Inferior parietal cortex (tissue), 1 donor: ENCODE data around the gene NMBR.
A peak's percentile ranks its signal among the peaks of the same experiment; 100 is the strongest.
"Not testable (repeated sequence)": the region's sequence is repeated elsewhere in the genome, so short reads cannot be mapped to it uniquely, and the experiment has no call there.

ENCODE experiments used
- DNase-seq: peaks from one replicate; pipeline ENCODE4 v3.0.0-alpha.2; 2016; ENCODE audit errors: extremely low spot score

NMBR gene

DNA sequence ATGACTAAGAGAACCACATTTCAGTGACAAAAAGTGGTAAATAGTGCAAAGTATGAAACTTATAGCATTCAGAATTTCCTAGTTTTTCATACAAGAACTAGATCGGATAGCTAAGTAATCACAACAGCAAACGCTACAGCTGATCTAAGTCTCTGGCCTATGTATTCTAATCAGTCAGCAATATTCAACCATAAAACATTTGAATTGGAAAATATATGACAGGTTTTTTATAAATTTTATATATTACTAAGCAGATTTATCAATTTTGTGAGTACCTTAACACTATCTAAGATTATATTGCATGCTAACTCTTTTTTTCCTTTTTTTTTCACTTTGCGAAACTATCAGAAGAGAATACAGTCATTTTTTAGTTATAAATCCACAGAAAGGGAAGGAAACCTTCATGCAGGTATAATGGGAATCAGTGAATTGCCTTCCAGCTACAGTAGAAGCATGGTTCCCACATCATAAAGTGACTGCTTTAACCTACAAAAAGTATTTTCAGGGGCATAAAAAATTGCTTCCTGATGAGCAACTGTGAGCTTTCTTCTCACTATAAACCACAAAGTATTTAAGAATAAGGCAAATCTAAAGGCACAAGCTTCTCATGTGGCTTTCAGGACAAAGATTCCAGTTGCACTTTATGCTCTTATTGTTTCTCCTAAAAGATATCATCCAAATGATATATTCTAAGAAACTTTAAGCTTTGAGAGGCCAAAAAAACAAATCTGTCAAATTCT, 88.2 kb downstream of the NMBR start:
- DNase-seq, result no peak

DNA sequence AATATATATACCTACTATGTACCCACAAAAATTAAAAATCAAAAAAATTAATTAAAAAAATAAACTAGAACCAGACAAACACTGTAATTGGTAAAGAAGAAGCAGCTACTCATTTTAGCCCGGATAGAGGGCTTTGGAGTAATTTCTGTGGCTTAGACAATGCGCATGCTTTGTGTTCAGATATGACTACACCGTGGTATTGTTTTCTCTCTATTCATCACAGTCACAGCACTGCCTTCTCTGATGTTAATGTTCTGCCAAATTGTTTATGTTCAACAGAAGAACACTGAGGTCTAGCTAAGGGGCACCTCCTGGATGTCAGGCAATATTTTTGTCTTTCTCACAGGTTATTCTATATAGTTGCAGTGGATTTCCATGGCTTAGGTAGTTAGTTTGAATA, 91.7 kb downstream of the NMBR start:
- DNase-seq, result no peak

DNA sequence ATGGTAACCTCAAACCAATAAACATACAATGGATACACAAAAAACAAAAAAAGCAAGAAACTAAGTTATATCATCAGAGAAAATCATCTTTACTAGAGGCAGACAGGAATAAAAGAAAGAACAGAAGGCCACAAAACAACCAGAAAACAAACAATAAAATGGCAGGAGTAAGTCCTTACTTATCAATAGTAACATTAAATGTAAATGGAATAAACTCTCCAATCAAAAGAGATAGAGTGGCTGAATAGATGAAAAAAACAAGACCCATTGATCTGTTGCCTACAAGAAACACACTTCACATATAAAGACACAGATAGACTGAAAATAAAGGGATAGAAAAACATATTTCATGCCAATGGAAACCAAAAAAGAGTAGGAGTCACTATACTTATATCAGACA, 95.5 kb downstream of the NMBR start:
- no peak for DNase-seq

DNA sequence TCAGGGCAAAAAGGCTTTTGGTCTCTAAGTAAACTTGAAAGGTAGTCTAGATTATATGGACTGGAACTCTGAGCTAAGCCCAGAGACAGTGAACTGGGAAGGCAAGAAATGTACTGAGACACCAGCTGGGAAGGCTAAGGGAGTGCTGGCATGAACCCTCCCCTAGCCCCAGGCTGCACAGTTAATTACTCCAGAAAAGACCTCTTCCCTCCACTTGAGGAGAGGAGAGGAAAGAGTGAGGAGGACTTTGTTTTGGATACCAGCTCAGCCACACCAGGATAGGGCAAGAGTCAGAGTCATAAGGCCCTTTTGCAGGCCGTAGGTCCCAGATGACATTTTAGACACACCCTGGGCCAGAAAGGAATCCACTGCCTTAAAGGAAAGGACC, 98.3 kb downstream of the NMBR start:
- DNase-seq, result no peak

DNA sequence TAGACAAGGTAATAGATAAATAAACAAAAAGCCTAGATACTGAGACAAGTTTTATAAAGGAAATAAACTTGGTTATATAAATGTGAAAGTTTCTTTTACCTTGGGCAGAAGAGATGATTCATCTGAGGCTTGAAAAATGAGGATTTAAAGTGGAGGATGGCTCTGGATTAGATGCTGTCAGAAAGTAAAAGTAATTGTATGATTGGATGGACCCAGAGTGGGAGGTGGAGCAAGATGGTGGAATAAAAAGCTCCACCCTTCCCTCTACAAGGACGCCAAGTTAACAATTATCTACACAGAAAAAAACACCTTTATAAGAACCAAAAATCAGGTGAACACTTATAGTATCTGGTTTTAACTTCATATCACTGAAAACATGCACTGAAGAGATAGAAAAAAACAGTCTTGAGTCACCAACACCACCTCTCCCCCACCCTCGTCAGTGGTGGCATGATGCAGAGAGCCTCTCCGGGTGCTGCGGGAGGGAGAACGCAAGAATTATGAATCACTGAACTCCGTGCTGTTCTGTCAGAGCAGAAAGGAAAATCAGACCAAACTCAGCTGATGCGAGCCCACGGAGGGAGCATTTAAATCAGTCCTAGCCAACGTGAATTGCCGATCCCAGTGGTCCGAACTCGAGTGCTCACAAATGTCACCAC, 98.9 kb downstream of the NMBR start:
- DNase-seq, result peak; percentile 6

DNA sequence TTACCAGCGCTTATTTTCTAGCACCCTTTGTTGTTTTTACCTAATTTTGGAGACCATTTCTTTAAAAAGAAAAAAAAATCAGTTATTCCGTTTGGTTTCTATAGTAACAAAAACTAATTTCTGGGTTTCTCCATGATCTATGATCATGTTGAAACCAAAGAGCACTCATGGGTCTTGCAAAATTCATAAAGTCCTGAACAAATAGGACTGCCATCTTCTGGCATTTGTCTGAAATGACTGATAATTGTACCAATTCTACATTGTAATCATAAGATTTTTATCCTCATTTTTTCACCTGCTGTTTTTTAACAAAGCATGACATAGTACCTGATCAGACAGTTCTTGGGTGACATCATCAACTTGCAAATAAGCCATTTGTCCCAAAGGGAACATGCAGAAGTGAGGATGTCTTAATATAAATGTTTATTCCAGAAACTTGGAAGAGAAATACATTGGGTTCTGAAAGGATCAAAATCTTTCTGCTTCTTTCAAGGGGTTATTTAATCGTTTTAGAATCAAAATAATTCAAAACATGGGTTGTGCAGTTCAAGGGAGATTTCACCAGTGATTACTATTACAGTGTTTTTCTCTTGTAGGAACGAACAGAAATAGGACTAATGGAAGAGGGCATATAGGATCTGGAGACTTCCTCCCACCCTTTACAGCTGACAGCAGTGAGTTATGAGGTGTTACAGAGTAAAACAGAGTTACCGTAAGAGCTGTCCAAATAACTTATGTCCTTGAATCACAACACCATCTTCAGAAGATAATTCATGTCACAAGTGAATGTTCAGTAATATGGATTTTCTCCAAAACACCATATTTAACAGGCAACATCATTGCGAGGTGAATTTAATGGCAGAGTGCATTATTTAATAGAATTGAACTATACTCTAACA, 101.3 kb downstream of the NMBR start:
- DNase-seq, result peak; percentile 7

DNA sequence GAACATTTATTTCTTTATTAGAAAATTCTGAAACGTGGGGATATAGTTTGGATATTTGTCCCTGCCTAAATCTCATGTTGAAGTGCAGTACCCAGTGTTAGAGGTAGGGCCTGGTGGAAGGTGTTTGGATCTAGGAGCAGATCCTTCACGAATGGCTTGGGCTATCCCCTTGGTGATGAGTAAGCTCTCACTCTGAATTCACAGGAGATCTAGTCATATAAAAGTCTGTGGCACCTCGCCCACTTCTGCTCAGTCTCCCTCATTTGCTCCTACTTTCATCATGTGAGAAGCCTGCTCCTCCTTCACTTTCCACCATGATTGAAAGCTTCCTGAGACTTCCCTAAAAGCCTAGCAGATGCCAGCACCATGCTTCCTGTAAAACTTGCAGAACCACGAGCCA, 111.0 kb downstream of the NMBR start:
- no peak for DNase-seq

DNA sequence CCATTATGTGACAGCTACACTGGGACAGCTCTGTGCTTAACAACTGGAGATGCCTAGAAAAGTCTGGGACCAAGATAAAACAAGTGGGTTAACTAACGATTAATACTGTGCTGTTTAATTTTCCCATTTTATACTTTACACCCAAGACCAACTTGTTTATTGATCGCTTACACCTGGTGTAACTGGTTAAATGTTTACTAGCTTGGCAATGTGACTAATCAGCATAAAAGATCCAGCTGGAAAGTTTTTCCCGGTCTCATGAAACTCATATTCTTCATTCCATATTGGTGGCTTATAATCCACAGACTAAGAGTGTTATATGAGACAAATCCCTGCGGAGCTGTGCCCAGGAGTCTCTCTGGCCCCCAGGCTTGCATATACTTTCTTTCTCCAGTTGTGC, 115.9 kb downstream of the NMBR start:
- DNase-seq, result no peak

DNA sequence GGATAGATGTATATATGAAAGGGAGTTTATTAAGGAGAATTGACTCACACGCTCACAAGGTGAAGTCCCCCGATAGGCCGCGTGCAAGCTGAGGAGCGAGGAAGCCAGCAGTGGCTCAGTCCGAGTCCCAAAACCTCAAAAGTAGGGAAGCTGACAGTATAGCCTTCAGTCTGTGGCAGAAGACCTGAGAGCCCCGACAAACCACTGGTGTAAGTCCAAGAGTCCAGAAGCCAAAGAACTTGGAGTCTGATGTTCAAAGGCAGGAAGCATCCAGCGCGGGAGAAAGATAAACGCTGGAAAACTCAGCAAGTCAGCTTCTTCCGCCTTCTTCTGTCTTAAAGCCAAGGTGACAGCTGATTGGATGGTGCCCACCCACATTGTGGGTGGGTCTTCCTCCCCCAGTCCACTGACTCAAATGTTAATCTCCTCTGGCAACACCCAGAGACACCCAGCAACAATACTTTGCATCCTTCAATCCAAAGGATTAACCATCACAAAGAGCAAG, 116.8 kb downstream of the NMBR start:
- DNase-seq, result no peak

DNA sequence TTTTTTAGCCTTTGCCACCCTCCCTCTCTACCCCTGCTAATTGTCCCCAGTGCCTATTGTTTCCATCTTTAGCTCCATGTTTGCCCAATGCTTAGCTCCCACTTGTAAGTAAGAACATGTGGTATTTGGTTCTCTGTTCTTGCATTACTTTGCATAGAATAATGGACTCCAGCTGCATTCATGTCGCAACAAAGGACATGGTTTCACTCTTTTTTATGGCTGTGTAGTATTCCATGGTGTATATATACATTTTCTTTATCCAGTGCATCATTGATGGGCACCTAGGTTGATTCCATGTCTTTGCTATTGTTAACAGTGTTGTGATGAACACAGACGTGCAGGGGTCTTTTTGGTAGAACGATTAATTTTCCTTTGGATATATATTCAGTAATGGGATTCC, 118.4 kb downstream of the NMBR start:
- DNase-seq, result no peak

DNA sequence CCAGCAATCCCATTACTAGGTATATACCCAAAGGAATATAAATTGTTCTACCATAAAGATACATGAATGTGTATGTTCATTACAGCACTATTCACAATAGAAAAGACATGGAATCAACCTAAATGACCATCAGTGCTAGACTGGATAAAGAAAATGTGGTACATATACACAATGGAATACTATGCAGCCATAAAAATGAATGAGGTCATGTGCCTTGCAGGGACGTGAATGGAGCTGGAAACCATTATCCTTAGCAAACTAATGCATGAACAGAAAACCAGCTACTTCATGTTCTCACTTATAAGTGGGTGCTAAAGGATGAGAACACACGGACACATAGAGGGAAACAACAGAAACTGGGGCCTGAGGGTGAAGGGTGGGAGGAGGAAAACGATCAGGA, 119.1 kb downstream of the NMBR start:
- DNase-seq, result not testable (repeated sequence)

DNA sequence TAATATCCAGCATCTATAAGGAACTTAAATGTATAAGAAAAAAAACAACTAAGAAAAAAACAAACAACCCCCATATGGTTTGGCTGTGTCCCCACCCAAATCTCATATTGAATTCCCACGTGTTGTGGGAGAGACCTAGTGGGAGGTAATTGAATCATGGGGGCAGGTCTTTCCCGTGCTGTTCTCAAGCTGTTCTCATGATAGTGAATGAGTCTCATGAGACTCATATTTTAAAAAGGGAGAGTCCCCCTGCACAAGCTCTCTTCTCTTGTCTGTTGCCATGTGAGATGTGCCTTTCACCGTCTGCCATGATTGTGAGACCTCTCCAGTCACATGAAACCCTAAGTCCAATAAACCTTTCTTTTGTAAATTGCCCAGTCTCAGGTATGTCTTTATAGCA, 119.8 kb downstream of the NMBR start:
- DNase-seq, result no peak

DNA sequence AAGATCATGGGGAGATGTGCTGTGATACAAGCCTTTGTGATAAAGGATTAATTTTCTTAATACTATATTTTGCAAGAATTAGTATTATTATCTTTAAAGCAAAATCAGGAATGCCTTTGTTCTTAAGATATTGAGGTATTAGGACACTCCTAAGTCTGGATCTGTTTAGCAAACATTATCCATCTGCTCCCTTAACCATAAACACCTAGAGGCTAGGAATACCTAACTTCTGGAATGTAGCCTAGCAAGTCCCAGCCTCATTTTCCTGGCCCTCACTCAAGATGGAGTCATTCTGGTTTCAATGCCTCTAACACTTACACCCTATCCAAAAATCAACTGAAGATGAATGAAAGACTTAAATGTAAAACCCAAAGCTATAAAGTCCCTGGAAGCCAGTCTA, 120.5 kb downstream of the NMBR start:
- no peak for DNase-seq
